GM12878 (cell line): Measurements from ENCODE around the gene DTNBP1. TPM values are rescaled to one million over a fixed set of nuclear protein-coding genes. Genes with fewer than 3 reads are reported as not detected.
A peak's percentile ranks its signal among the peaks of the same experiment; 100 is the strongest.

Experiments used
- ATAC-seq: fragments of 200-7000 bp; cut with Tn5 transposase; 3 replicates; pipeline ENCODE4 v1.9.1; 2020; ENCODE audit warnings: mild to moderate bottlenecking, moderate library complexity
- BruUV-seq: library from RNA; stranded (reverse); fragments of 400-500 nt; replicated peaks from 2 replicates; lab custom pipeline; 2021; lab: Mats Ljungman, UMichigan
- CTCF ChIA-PET: fragments of 300-600 bp; sonication (Branson Sonifier 250); formaldehyde crosslinking; extraction: SDS; loops from one replicate; lab custom pipeline; 2021; ENCODE audit warnings: inconsistent platforms; lab: Yijun Ruan, JAX
- POLR2A ChIA-PET: fragments of 350-600 bp; formaldehyde crosslinking; extraction: SDS; loops from one replicate; lab custom pipeline; 2021; ENCODE audit warnings: inconsistent platforms; lab: Charles Lee
- RAD21 ChIA-PET: fragments of 300-600 bp; sonication (Branson Sonifier 250); formaldehyde crosslinking; loops from one replicate; lab custom pipeline; 2023; ENCODE audit warnings: antibody characterized with exemption; ENCODE audit not compliant: unreplicated experiment; lab: Charles Lee
- SMC1A ChIA-PET: fragments of 300-600 bp; sonication (Branson Sonifier 250); formaldehyde crosslinking; loops from one replicate; lab custom pipeline; 2023; ENCODE audit not compliant: unreplicated experiment, uncharacterized antibody; lab: Charles Lee
- DNase-seq: peaks from one replicate; pipeline ENCODE4 v3.0.0-alpha.2; 2011; ENCODE audit warnings: low read depth, low spot score
- FAIRE-seq: peaks from 3 replicates; lab custom pipeline; 2011; peaks lifted over from hg19 to GRCh38; lab: Jason Lieb, UNC
- H2AFZ ChIP-seq: 2 replicates; pipeline ENCODE4 v1.6.0; 2011; ENCODE audit warnings: low read depth, low read length, control low read depth; ENCODE audit not compliant: control insufficient read depth
- H3K27ac ChIP-seq: 2 replicates; pipeline ENCODE4 v1.5.1; 2011; ENCODE audit warnings: control low read depth; ENCODE audit not compliant: control insufficient read depth, insufficient read depth
- H3K27me3 ChIP-seq, 2 experiments: replicated peaks in 1 of 2; 2 replicates each; pipeline versions ENCODE4 v1.6.0 to v1.6.1; 2011; ENCODE audit warnings: low read length in 1 of 2; ENCODE audit not compliant: control insufficient read depth in 2 of 2, insufficient read depth in 2 of 2
- H3K36me3 ChIP-seq, 2 experiments: 2 replicates each; pipeline ENCODE4 v1.5.1; 2011; ENCODE audit warnings: low read length in 1 of 2; ENCODE audit not compliant: control insufficient read depth in 2 of 2, insufficient read depth in 2 of 2
- H3K4me1 ChIP-seq: 2 replicates; pipeline ENCODE4 v1.6.1; 2011; ENCODE audit warnings: mild to moderate bottlenecking, low read length, moderate library complexity, mixed read lengths; ENCODE audit not compliant: control insufficient read depth, insufficient read depth
- H3K4me2 ChIP-seq: 2 replicates; pipeline ENCODE4 v1.6.0; 2011; ENCODE audit warnings: control low read depth; ENCODE audit not compliant: control insufficient read depth, insufficient read depth
- H3K4me3 ChIP-seq: fragments of 200-600 bp; sonication (generic); 2 replicates; pipeline ENCODE4 v1.5.1; 2016
- H3K79me2 ChIP-seq: 2 replicates; pipeline ENCODE4 v1.6.0; 2011; ENCODE audit warnings: low read length; ENCODE audit not compliant: control insufficient read depth, insufficient read depth
- H3K9ac ChIP-seq: 2 replicates; pipeline ENCODE4 v1.8.0; 2011; ENCODE audit warnings: low read length, control low read depth, mixed read lengths; ENCODE audit not compliant: control insufficient read depth, insufficient read depth
- H3K9me3 ChIP-seq: replicated peaks from 3 replicates; pipeline ENCODE4 v1.5.1; 2011; ENCODE audit warnings: mild to moderate bottlenecking, low read length; ENCODE audit not compliant: control insufficient read depth, insufficient read depth
- H4K20me1 ChIP-seq: 2 replicates; pipeline ENCODE4 v1.6.0; 2011; ENCODE audit not compliant: control insufficient read depth, insufficient read depth
- BCL3 ChIP-seq: IDR thresholded peaks from 2 replicates; pipeline ENCODE4 v1.6.1; 2011; ENCODE audit warnings: borderline replicate concordance, low read depth, mild to moderate bottlenecking, moderate library complexity, low read length; ENCODE audit not compliant: insufficient read depth, poor library complexity, severe bottlenecking
- IKZF1 ChIP-seq: fragments of 450-650 bp; conservative IDR thresholded peaks from 2 replicates; pipeline ENCODE4 v1.6.1; 2017; ENCODE audit warnings: antibody characterized with exemption, mild to moderate bottlenecking
- IKZF2 ChIP-seq, 2 experiments: fragments of 450-650 bp; IDR thresholded peaks; 2 replicates each; pipeline ENCODE4 v1.6.1; 2017; ENCODE audit warnings: mild to moderate bottlenecking in 2 of 2, moderate library complexity in 2 of 2
- MTA2 ChIP-seq: fragments of 450-650 bp; IDR thresholded peaks from 2 replicates; pipeline ENCODE4 v1.6.1; 2016; ENCODE audit warnings: low read depth, mild to moderate bottlenecking, moderate library complexity
- POLR2A ChIP-seq: IDR thresholded peaks from 2 replicates; pipeline ENCODE4 v1.6.1; 2011; ENCODE audit warnings: low read depth, mild to moderate bottlenecking, low read length
- POLR2AphosphoS2 ChIP-seq: IDR thresholded peaks from 2 replicates; pipeline ENCODE4 v1.6.1; 2011; ENCODE audit warnings: low read depth, mild to moderate bottlenecking, low read length, improper control_type of control experiment, moderate library complexity
- WGBS: methylation state at CpG from one replicate; pipeline ENCODE4 v1.1.6; 2016; ENCODE audit warnings: low lambda C conversion rate; ENCODE audit not compliant: insufficient replicate concordance, insufficient coverage; ENCODE audit errors: missing lambda C conversion rate; 5-methylcytosine and 5-hydroxymethylcytosine counted together
- in situ Hi-C: fragments of 300-500 bp; cut with MboI; formaldehyde crosslinking; loops from 9 replicates; pipeline ENCODE4 v1.14.3; 2018; ENCODE audit warnings: mixed read lengths
- intact Hi-C: fragments of 100-400 bp; cut with micrococcal nuclease; formaldehyde crosslinking; loops from one replicate; pipeline ENCODE4 v1.14.2; 2022; ENCODE audit not compliant: unreplicated experiment
- polyA plus RNA-seq, 11 experiments: library from polyadenylated mRNA; depleted of rRNA in 4 of 11; unstranded in 6 of 11; stranded (reverse) in 5 of 11; fragments of >200 nt; fragmentation: Nextera tagmentation in 4 of 11; fragmentation: Illumina TruSeq in 1 of 11; extraction: Ambion mirVana in 4 of 11; extraction: Trizol in 1 of 11; gene quantifications; 1 replicate in 1 of 11; 2 replicates in 10 of 11; pipeline versions ENCODE4 v1.2.1 to v1.2.3, GENCODE V29; 2011 to 2016; ENCODE audit warnings: inconsistent platforms in 2 of 11, missing spikeins in 2 of 11, low read depth in 1 of 11
- total RNA-seq, 4 experiments: library from RNA; depleted of rRNA in 3 of 4; stranded (reverse); fragments of >200 nt in 3 of 4; fragmentation: Illumina TruSeq in 1 of 4; extraction: Trizol in 1 of 4; gene quantifications; 2 replicates each; pipeline versions ENCODE4 v1.2.1 to v1.2.3, GENCODE V29; 2013 to 2021
- TF ChIP-seq, protein P1 (sequence below): fragments of 450-650 bp; IDR thresholded peaks from 2 replicates; pipeline ENCODE4 v1.6.1; 2017; ENCODE audit warnings: mild to moderate bottlenecking, moderate library complexity
- TF ChIP-seq, protein P2 (sequence below): IDR thresholded peaks from 2 replicates; pipeline ENCODE4 v1.6.1; 2011; ENCODE audit warnings: borderline replicate concordance, low read depth, mild to moderate bottlenecking, moderate library complexity, mixed read lengths, low read length; ENCODE audit not compliant: insufficient read depth; ENCODE audit errors: extremely low read length

DTNBP1 gene
- total and polyA plus RNA-seq, 10 of the 15 experiments (the other 5 are each of a cell fraction or from before 2014, with no cell fraction given) = 7.1 to 40.3 (median 20.1) TPM

- Histone ChIP-seq H3K27me3 (no peaks in the 10 kb centered on the region), H3K36me3 (peaks cover 14 to 19% of the 10 kb centered on the region in 2 experiments), H3K4me2 (no peak overlapping the region), H3K27ac (no peak overlapping the region), H3K4me3 (no peak overlapping the region), H3K4me1 (no peaks in the 10 kb centered on the region), H3K9me3 (no peaks in the 10 kb centered on the region), H3K9ac (no peak overlapping the region), H4K20me1 (no peaks in the 10 kb centered on the region), H3K79me2 (no peaks in the 10 kb centered on the region), H2AFZ (no peak overlapping the region)
- SMC1A ChIA-PET = interaction anchor here (0.6 to 2.1 kb wide), 6 partner anchors 12 to 683 kb away, joined by 3 to 8 read pairs (median 4); no protein-coding TSS in a partner anchor
- CTCF ChIA-PET = interaction anchor here (1.1 to 6.0 kb wide), 3 partner anchors 100 to 683 kb away, joined by 5 to 50 read pairs (median 7); no protein-coding TSS in a partner anchor
- in situ Hi-C loops = no loop called here
- no TSS peak for BruUV-seq
- ATAC-seq (no peak), DNase-seq (no peak), FAIRE-seq (no peak)
- POLR2A ChIA-PET = no interaction called here
- 97% methylated on average over 16 of the region's 16 CpGs for WGBS
- 0 out of 2 replicates have a peak, but pooled peaks have one; percentile 26 for TF ChIP-seq POLR2AphosphoS2
- TF ChIP-seq POLR2A = peak; percentile 67
- no peak for TF ChIP-seq BCL3
- intact Hi-C loops = no loop called here
- RAD21 ChIA-PET = interaction anchor here (0.8 to 2.3 kb wide), 3 partner anchors 92 to 100 kb away, joined by 3 to 11 read pairs (median 9); no protein-coding TSS in a partner anchor
Observed at GRCh38 chr6:15522856-15523529, 139.8 kb downstream of the DTNBP1 start.

- Histone ChIP-seq H3K4me1 (no peaks in the 10 kb centered on the region), H3K4me3 (no peak overlapping the region), H3K36me3 (peaks cover 14 to 24% of the 10 kb centered on the region in 2 experiments), H3K27me3 (no peaks in the 10 kb centered on the region), H3K9ac (no peak overlapping the region), H3K9me3 (no peaks in the 10 kb centered on the region), H3K27ac (no peak overlapping the region), H4K20me1 (no peaks in the 10 kb centered on the region), H2AFZ (no peak overlapping the region), H3K79me2 (no peaks in the 10 kb centered on the region), H3K4me2 (no peak overlapping the region)
- SMC1A ChIA-PET = interaction anchor here (0.6 to 2.1 kb wide), 10 partner anchors 12 to 684 kb away, joined by 3 to 8 read pairs (median 4); no protein-coding TSS in a partner anchor
- in situ Hi-C loops (no loop called here), intact Hi-C loops (no loop called here)
- ATAC-seq (peak; percentile 64), DNase-seq (no peak), FAIRE-seq (no peak)
- POLR2A ChIA-PET = no interaction called here
- CTCF ChIA-PET = interaction anchor here (0.6 to 6.0 kb wide), 4 partner anchors 96 to 683 kb away, joined by 3 to 50 read pairs (median 6); no protein-coding TSS in a partner anchor
- no TSS peak for BruUV-seq
- RAD21 ChIA-PET = interaction anchor here (0.8 to 2.3 kb wide), 3 partner anchors 92 to 101 kb away, joined by 3 to 11 read pairs (median 9); no protein-coding TSS in a partner anchor
- WGBS = 47% methylated on average over 6 of the region's 6 CpGs
- TF ChIP-seq, protein P1, sequence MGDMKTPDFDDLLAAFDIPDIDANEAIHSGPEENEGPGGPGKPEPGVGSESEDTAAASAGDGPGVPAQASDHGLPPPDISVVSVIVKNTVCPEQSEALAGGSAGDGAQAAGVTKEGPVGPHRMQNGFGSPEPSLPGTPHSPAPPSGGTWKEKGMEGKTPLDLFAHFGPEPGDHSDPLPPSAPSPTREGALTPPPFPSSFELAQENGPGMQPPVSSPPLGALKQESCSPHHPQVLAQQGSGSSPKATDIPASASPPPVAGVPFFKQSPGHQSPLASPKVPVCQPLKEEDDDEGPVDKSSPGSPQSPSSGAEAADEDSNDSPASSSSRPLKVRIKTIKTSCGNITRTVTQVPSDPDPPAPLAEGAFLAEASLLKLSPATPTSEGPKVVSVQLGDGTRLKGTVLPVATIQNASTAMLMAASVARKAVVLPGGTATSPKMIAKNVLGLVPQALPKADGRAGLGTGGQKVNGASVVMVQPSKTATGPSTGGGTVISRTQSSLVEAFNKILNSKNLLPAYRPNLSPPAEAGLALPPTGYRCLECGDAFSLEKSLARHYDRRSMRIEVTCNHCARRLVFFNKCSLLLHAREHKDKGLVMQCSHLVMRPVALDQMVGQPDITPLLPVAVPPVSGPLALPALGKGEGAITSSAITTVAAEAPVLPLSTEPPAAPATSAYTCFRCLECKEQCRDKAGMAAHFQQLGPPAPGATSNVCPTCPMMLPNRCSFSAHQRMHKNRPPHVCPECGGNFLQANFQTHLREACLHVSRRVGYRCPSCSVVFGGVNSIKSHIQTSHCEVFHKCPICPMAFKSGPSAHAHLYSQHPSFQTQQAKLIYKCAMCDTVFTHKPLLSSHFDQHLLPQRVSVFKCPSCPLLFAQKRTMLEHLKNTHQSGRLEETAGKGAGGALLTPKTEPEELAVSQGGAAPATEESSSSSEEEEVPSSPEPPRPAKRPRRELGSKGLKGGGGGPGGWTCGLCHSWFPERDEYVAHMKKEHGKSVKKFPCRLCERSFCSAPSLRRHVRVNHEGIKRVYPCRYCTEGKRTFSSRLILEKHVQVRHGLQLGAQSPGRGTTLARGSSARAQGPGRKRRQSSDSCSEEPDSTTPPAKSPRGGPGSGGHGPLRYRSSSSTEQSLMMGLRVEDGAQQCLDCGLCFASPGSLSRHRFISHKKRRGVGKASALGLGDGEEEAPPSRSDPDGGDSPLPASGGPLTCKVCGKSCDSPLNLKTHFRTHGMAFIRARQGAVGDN = peak; percentile 42; the same call in 1 of the 2 replicates
- TF ChIP-seq IKZF1 (0 out of 2 replicates have a peak, but pooled peaks have one; percentile 45), IKZF2 (IDR thresholded peaks at IDR 0.05) (peak in 1 of 2 experiments; percentile 10; a peak in 1 of 4 replicates), MTA2 (0 out of 2 replicates have a peak, but pooled peaks have one; percentile 14), POLR2AphosphoS2 (0 out of 2 replicates have a peak, but pooled peaks have one; percentile 7)
- TF ChIP-seq, protein P2, sequence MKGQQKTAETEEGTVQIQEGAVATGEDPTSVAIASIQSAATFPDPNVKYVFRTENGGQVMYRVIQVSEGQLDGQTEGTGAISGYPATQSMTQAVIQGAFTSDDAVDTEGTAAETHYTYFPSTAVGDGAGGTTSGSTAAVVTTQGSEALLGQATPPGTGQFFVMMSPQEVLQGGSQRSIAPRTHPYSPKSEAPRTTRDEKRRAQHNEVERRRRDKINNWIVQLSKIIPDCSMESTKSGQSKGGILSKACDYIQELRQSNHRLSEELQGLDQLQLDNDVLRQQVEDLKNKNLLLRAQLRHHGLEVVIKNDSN = no peak
Observed at GRCh38 chr6:15522427-15522826, 140.4 kb downstream of the DTNBP1 start.
